ENCODE results near the gene ASB14.

DNA sequence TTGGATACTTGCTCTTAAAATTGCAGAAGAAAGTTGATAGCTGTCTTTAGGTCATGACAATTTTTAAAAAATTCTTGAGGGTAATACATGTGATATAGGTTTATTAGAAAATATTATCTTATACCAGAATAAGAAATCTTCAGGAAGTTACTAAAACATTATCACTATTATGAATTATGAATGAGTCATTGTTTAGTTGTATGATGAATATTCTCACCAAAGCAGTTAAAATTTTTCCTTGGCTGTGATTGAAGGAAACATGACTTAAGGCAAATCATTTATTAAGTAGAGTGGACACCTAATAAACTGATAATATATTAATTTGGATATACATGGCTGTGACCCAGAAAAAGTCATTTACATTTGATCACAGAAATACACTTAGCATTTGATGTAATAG, 34.8 kb downstream of the ASB14 start:
- no peak for TF ChIP-seq POLR2AphosphoS5 (IDR thresholded peaks at IDR 0.05)
- TF ChIP-seq EP300 (IDR thresholded peaks at IDR 0.05): no peak

Measured in stomach (tissue), 4 donors.